Measurements from ENCODE around the gene FOXM1. TPM values are rescaled to one million over a fixed set of nuclear protein-coding genes. Genes with fewer than 3 reads are reported as not detected.
A peak's percentile ranks its signal among the peaks of the same experiment; 100 is the strongest.
"Not testable (repeated sequence)": the region's sequence is repeated elsewhere in the genome, so short reads cannot be mapped to it uniquely, and the experiment has no call there.

The FOXM1 gene
- total RNA-seq, 1 experiment from 2014 or later = 15.4 TPM

- Histone ChIP-seq H2AFZ (ENCODE audit: low read length) (peak overlapping the region; percentile 10; the same call in 1 of the 2 replicates), H3K4me2 (ENCODE audit: low read depth, low read length, poor library complexity, severe bottlenecking) (peak overlapping the region; percentile 96), H3K79me2 (ENCODE audit: low read length) (peaks cover 90% of the 10 kb centered on the region), H3K9ac (ENCODE audit: low read length) (peak overlapping the region; percentile 82), H3K27me3 (ENCODE audit: low read length) (no peaks in the 10 kb centered on the region), H3K36me3 (ENCODE audit: insufficient read depth, low read length) (peaks cover 20% of the 10 kb centered on the region; the same call in 1 of the 2 replicates), H3K4me3 (ENCODE audit: low read length) (peak overlapping the region; percentile 75), H3K27ac (ENCODE audit: low read length) (peak overlapping the region; percentile 84), H3K9me2 (replicated peaks; ENCODE audit: insufficient read depth, low read length) (no peaks in the 10 kb centered on the region), H3K9me3 (ENCODE audit: low read length) (no peaks in the 10 kb centered on the region), H4K20me1 (ENCODE audit: insufficient read depth, low read depth, low read length) (no peaks in the 10 kb centered on the region; the same call in 1 of the 2 replicates), H3K4me1 (ENCODE audit: low read length) (peaks cover 24% of the 10 kb centered on the region)
- DNase-seq = peak; percentile 72
Measured at GRCh38 chr12:2876431-2877046, 435 bp downstream of the FOXM1 start.

GRCh38 chr12:2868986-2869632 lies 7.9 kb downstream of the FOXM1 start:
- H3K4me3 ChIP-seq (ENCODE audit: low read length); H3K27ac ChIP-seq (ENCODE audit: low read length); H4K20me1 ChIP-seq (ENCODE audit: insufficient read depth, low read depth, low read length); H2AFZ ChIP-seq (ENCODE audit: low read length); H3K4me1 ChIP-seq (ENCODE audit: low read length); DNase-seq; H3K9me3 ChIP-seq (ENCODE audit: low read length); H3K27me3 ChIP-seq (ENCODE audit: low read length); H3K4me2 ChIP-seq (ENCODE audit: low read depth, low read length, poor library complexity, severe bottlenecking); H3K9me2 ChIP-seq (replicated peaks; ENCODE audit: insufficient read depth, low read length); H3K9ac ChIP-seq (ENCODE audit: low read length): not testable (repeated sequence)
- Histone ChIP-seq H3K79me2 (ENCODE audit: low read length) (peaks cover 28% of the 10 kb centered on the region), H3K36me3 (ENCODE audit: insufficient read depth, low read length) (peaks cover 33% of the 10 kb centered on the region; the same call in 1 of the 2 replicates)

- H3K79me2 ChIP-seq (ENCODE audit: low read length) = no peaks in the 10 kb centered on the region
- H3K9me2 ChIP-seq (replicated peaks; ENCODE audit: insufficient read depth, low read length) = no peaks in the 10 kb centered on the region
- H3K4me3 ChIP-seq (ENCODE audit: low read length) = no peak overlapping the region
- no peak overlapping the region for H2AFZ ChIP-seq (ENCODE audit: low read length)
- no peaks in the 10 kb centered on the region for H4K20me1 ChIP-seq (ENCODE audit: insufficient read depth, low read depth, low read length)
- H3K27ac ChIP-seq (ENCODE audit: low read length) = no peak overlapping the region
- no peaks in the 10 kb centered on the region for H3K9me3 ChIP-seq (ENCODE audit: low read length)
- no peak overlapping the region for H3K9ac ChIP-seq (ENCODE audit: low read length)
- no peaks in the 10 kb centered on the region for H3K27me3 ChIP-seq (ENCODE audit: low read length)
- H3K4me2 ChIP-seq (ENCODE audit: low read depth, low read length, poor library complexity, severe bottlenecking) = no peak overlapping the region
- peaks cover 34% of the 10 kb centered on the region for H3K36me3 ChIP-seq (ENCODE audit: insufficient read depth, low read length)
- no peaks in the 10 kb centered on the region for H3K4me1 ChIP-seq (ENCODE audit: low read length)
- peak; percentile 36 for DNase-seq
Measured at GRCh38 chr12:2864198-2864597, 12.8 kb downstream of the FOXM1 start.

- H3K9me2 ChIP-seq (replicated peaks; ENCODE audit: insufficient read depth, low read length); H3K4me1 ChIP-seq (ENCODE audit: low read length); H3K4me2 ChIP-seq (ENCODE audit: low read depth, low read length, poor library complexity, severe bottlenecking); H4K20me1 ChIP-seq (ENCODE audit: insufficient read depth, low read depth, low read length); H3K4me3 ChIP-seq (ENCODE audit: low read length); H3K9ac ChIP-seq (ENCODE audit: low read length); H3K9me3 ChIP-seq (ENCODE audit: low read length); H2AFZ ChIP-seq (ENCODE audit: low read length); H3K27me3 ChIP-seq (ENCODE audit: low read length); H3K27ac ChIP-seq (ENCODE audit: low read length); H3K79me2 ChIP-seq (ENCODE audit: low read length); DNase-seq: not testable (repeated sequence)
- peaks cover 34% of the 10 kb centered on the region for H3K36me3 ChIP-seq (ENCODE audit: insufficient read depth, low read length)
Measured at GRCh38 chr12:2863402-2863801, 13.6 kb downstream of the FOXM1 start.

GRCh38 chr12:2862876-2863275 lies 14.1 kb downstream of the FOXM1 start:
- H3K4me3 ChIP-seq (ENCODE audit: low read length) = no peak overlapping the region
- H3K4me1 ChIP-seq (ENCODE audit: low read length) = peaks cover 6% of the 10 kb centered on the region; the same call in 1 of the 2 replicates
- H4K20me1 ChIP-seq (ENCODE audit: insufficient read depth, low read depth, low read length) = no peaks in the 10 kb centered on the region
- DNase-seq = peak; percentile 29
- no peaks in the 10 kb centered on the region for H3K9me2 ChIP-seq (replicated peaks; ENCODE audit: insufficient read depth, low read length)
- H3K9me3 ChIP-seq (ENCODE audit: low read length) = no peaks in the 10 kb centered on the region
- H2AFZ ChIP-seq (ENCODE audit: low read length) = no peak overlapping the region
- H3K79me2 ChIP-seq (ENCODE audit: low read length) = no peaks in the 10 kb centered on the region
- no peak overlapping the region for H3K4me2 ChIP-seq (ENCODE audit: low read depth, low read length, poor library complexity, severe bottlenecking)
- no peak overlapping the region for H3K27ac ChIP-seq (ENCODE audit: low read length)
- H3K27me3 ChIP-seq (ENCODE audit: low read length) = no peaks in the 10 kb centered on the region
- no peak overlapping the region for H3K9ac ChIP-seq (ENCODE audit: low read length)
- peaks cover 32% of the 10 kb centered on the region for H3K36me3 ChIP-seq (ENCODE audit: insufficient read depth, low read length)

- DNase-seq = no peak
- Histone ChIP-seq H3K4me1 (ENCODE audit: low read length) (peaks cover 22% of the 10 kb centered on the region), H3K9me2 (replicated peaks; ENCODE audit: insufficient read depth, low read length) (no peaks in the 10 kb centered on the region), H3K79me2 (ENCODE audit: low read length) (no peaks in the 10 kb centered on the region), H2AFZ (ENCODE audit: low read length) (no peak overlapping the region), H3K4me2 (ENCODE audit: low read depth, low read length, poor library complexity, severe bottlenecking) (no peak overlapping the region), H4K20me1 (ENCODE audit: insufficient read depth, low read depth, low read length) (no peaks in the 10 kb centered on the region), H3K4me3 (ENCODE audit: low read length) (no peak overlapping the region), H3K9ac (ENCODE audit: low read length) (no peak overlapping the region), H3K36me3 (ENCODE audit: insufficient read depth, low read length) (peaks cover 27% of the 10 kb centered on the region), H3K27me3 (ENCODE audit: low read length) (no peaks in the 10 kb centered on the region), H3K9me3 (ENCODE audit: low read length) (no peaks in the 10 kb centered on the region), H3K27ac (ENCODE audit: low read length) (no peak overlapping the region)
Measured at GRCh38 chr12:2860170-2860569, 16.8 kb downstream of the FOXM1 start.

- H3K27me3 ChIP-seq (ENCODE audit: low read length) = no peaks in the 10 kb centered on the region
- no peaks in the 10 kb centered on the region for H3K9me3 ChIP-seq (ENCODE audit: low read length)
- peak; percentile 38 for DNase-seq
- no peak overlapping the region for H2AFZ ChIP-seq (ENCODE audit: low read length)
- H3K4me1 ChIP-seq (ENCODE audit: low read length) = peaks cover 22% of the 10 kb centered on the region
- no peak overlapping the region for H3K9ac ChIP-seq (ENCODE audit: low read length)
- H3K36me3 ChIP-seq (ENCODE audit: insufficient read depth, low read length) = peaks cover 20% of the 10 kb centered on the region
- H3K27ac ChIP-seq (ENCODE audit: low read length) = no peak overlapping the region
- H3K79me2 ChIP-seq (ENCODE audit: low read length) = no peaks in the 10 kb centered on the region
- no peaks in the 10 kb centered on the region for H3K9me2 ChIP-seq (replicated peaks; ENCODE audit: insufficient read depth, low read length)
- no peak overlapping the region for H3K4me2 ChIP-seq (ENCODE audit: low read depth, low read length, poor library complexity, severe bottlenecking)
- no peaks in the 10 kb centered on the region for H4K20me1 ChIP-seq (ENCODE audit: insufficient read depth, low read depth, low read length)
- H3K4me3 ChIP-seq (ENCODE audit: low read length) = no peak overlapping the region
Measured at GRCh38 chr12:2858944-2859421, 18.0 kb downstream of the FOXM1 start.

- no peaks in the 10 kb centered on the region for H3K27me3 ChIP-seq (ENCODE audit: low read length)
- H3K4me1 ChIP-seq (ENCODE audit: low read length) = peaks cover 22% of the 10 kb centered on the region
- peak; percentile 44 for DNase-seq
- H3K4me3 ChIP-seq (ENCODE audit: low read length) = no peak overlapping the region
- no peak overlapping the region for H2AFZ ChIP-seq (ENCODE audit: low read length)
- no peaks in the 10 kb centered on the region for H4K20me1 ChIP-seq (ENCODE audit: insufficient read depth, low read depth, low read length)
- no peaks in the 10 kb centered on the region for H3K9me2 ChIP-seq (replicated peaks; ENCODE audit: insufficient read depth, low read length)
- H3K79me2 ChIP-seq (ENCODE audit: low read length) = no peaks in the 10 kb centered on the region
- no peak overlapping the region for H3K9ac ChIP-seq (ENCODE audit: low read length)
- H3K4me2 ChIP-seq (ENCODE audit: low read depth, low read length, poor library complexity, severe bottlenecking) = no peak overlapping the region
- no peak overlapping the region for H3K27ac ChIP-seq (ENCODE audit: low read length)
- H3K36me3 ChIP-seq (ENCODE audit: insufficient read depth, low read length) = peaks cover 19% of the 10 kb centered on the region
- H3K9me3 ChIP-seq (ENCODE audit: low read length) = no peaks in the 10 kb centered on the region
Measured at GRCh38 chr12:2858334-2858733, 18.6 kb downstream of the FOXM1 start.

All from Karpas-422 (cell line).